Stimulated activated CD8-positive, alpha-beta memory T cell treated with anti-CD3 and anti-CD28 coated beads, Interleukin-2, amount 100 ng/mL, for 48 hours (primary cell): ENCODE results near the gene RBBP8.

Experiments
- DNase-seq, 2 donors: peaks; one replicate each; pipeline ENCODE4 v3.0.0-alpha.2; 2020; ENCODE audit warnings: low read depth in 2 of 2

The RBBP8 gene

GRCh38 chr18:22998344-22998743 is 65.2 kb downstream of the RBBP8 start:
- no peak for DNase-seq

DNA sequence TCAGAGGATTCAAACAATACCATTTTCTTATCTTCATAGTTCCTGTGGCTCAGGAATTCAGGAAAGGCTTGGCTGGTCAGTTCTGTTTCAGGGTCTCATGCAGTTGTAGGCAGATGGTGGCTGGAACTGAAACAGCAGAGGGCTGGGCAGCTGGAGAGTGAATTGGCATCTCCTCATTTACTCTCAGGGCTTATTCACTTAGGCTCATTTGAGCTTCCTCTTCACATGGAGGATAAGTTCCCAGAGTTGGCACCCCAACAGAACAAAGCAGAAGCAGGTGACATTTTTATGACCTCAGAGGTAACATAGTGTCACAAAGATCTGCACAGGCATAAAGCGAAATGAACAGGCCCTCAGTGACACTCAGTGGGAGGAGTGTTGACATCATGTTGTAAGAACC is 66.1 kb downstream of the RBBP8 start:
- no peak for DNase-seq

DNA sequence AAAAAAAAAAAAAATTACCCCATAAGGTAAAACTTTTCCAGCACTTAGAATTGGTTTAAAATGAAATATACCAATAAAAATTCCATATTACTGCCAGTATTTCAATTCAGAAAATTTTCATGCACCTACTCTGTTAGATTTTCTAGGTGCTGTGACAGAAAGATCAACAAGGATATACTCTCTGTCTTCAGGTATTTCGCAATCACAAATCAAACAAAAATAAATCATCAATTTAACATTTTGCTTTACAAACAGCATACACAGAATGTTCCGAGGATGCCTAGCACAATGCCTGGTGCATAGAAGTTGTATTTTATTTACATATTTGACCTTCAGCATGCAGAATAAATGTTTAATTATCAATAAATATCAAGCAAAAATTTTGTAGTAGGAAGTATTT is 66.5 kb downstream of the RBBP8 start:
- no peak for DNase-seq

GRCh38 chr18:23003289-23003688 is 70.2 kb downstream of the RBBP8 start:
- no peak for DNase-seq

DNA sequence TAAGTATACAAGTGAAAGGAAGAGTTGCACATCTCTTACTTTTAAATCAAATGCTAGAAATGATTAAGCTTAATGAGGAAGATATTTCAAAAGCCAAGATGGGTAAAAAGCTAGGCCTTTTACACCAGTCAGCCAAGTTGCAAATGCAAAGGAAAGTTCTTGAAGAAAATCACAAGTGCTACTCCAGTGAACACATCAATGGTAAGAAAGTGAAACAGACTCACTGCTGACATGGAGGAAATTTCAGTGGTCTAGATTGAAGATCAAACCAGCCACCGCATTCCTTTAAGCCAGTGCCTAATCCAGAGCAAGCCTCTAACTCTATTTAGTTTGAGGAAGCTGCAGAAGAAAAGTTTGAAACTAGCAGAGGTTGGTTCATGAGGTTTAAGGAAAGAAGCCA is 79.1 kb downstream of the RBBP8 start:
- DNase-seq, result no peak

- DNase-seq, result no peak
Observed at GRCh38 chr18:23020555-23021294, 87.6 kb downstream of the RBBP8 start.

- no peak for DNase-seq
Observed at GRCh38 chr18:23021623-23022022, 88.5 kb downstream of the RBBP8 start.

- no peak for DNase-seq
Observed at GRCh38 chr18:23032030-23032582, 99.0 kb downstream of the RBBP8 start.

DNA sequence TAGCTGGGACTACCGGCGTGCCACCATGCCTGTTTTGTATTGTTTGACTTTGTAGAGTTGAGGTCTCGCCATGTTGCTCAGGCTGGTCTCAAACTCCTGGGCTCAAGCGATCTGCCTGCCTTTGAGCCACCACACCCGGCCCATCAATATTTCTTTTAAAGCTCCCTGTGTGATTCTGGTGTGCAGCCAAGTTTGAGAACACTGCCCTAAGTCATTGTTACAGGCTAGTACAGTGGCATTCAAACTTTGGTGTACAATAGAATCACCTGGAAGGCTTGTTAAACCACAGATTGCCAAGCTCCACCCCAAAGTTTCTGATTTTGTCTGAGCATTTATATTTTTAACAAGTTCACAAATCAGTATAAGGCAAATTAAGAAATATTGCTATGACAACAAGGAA is 99.9 kb downstream of the RBBP8 start:
- no peak for DNase-seq

GRCh38 chr18:23036660-23037201 is 103.6 kb downstream of the RBBP8 start:
- no peak for DNase-seq

GRCh38 chr18:23037646-23038045 is 104.5 kb downstream of the RBBP8 start:
- DNase-seq, result no peak

DNA sequence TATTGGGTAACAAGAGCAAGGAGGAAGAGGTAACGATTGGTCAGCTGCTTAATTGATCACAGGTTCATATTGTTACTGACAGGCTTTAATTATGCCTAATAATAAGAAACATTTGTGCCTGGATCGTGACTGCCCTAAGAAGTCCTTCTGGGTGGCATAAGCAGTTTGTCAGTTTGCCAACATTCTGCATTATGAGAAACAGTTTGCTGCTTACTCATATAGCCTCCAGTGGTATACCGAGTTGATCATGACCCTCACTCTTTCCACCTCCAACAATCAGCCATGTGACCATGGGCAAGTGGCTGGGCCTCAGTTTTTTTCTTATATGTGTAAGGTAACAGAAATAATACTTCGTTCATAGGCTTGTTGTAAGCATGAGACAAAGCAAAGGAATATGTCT is 105.6 kb downstream of the RBBP8 start:
- no peak for DNase-seq

- DNase-seq, result no peak
Observed at GRCh38 chr18:23042133-23042532, 109.0 kb downstream of the RBBP8 start.

GRCh38 chr18:23043803-23044376 is 110.8 kb downstream of the RBBP8 start:
- DNase-seq, result no peak

GRCh38 chr18:23049698-23050373 is 116.7 kb downstream of the RBBP8 start:
- DNase-seq, result no peak

DNA sequence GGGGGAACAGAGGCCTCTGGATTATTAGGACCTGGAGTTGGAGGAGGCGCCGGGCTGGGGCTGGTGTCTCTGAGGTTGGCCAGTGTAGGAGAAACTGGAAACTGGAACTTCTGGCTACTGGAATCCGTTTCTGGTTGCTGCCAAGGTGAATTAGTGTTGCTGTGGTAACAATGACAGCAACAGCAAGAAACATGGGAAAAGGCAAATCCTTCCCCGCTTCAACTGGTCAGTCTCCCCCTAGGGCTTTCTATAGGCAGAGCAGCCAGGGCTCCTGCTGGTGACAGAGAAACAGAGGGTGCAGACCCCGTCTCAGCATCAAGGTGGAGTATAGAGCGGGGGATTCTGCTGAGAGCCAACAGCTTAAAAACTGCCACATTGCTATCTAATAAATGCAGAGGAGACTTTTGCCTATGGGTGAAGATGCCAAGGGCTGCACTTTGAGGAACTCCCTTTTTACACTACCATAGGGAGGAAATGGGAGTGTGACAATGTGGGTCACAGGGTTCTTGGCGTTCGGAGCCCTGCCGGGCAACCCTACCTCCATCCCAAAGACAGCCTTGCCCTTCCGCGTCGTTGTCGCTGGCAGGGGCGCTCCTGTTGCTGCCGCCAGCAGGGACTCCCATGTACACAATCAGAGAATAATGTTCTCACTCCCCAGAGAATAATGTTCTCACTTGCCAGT is 120.8 kb downstream of the RBBP8 start:
- DNase-seq, result no peak

DNA sequence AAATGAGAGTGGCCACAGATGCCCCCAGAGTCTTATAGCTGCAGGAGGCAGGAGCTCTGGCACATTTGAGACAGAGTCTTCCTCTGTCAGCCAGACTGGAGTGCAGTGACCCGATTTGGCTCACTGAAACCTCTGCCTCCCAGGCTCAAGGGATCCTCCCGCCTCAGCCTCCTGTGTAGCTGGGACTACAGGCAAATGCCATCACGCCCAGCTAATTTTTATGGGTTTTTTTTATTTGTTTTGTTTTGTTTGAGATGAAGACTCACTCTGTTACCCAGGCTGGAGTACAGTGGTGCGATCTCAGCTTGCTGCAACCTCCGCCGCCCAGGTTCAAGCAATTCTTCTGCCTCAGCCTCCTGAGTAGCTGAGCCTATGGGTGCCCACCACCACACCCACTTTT is 121.4 kb downstream of the RBBP8 start:
- no peak for DNase-seq

DNA sequence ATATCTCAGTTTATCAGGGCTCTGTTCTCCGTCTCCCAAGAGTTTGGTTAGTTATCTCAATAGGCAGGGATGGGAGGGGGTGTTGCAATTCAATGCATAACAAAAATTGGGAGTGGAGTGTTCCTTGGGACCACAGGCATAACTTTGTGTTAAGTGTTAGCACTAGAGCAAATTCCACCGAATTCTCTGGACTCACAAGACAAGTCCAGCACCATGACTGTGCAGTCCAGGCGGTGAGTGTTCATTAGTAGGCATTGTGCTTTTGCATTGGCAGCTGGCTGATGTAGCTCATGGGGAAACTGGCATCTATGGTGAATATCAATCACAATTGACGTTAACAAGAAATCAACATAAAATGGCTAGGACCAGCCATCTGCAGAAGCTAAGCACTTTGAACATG is 123.2 kb downstream of the RBBP8 start:
- no peak for DNase-seq

GRCh38 chr18:23057096-23057495 is 124.0 kb downstream of the RBBP8 start:
- no peak for DNase-seq

DNA sequence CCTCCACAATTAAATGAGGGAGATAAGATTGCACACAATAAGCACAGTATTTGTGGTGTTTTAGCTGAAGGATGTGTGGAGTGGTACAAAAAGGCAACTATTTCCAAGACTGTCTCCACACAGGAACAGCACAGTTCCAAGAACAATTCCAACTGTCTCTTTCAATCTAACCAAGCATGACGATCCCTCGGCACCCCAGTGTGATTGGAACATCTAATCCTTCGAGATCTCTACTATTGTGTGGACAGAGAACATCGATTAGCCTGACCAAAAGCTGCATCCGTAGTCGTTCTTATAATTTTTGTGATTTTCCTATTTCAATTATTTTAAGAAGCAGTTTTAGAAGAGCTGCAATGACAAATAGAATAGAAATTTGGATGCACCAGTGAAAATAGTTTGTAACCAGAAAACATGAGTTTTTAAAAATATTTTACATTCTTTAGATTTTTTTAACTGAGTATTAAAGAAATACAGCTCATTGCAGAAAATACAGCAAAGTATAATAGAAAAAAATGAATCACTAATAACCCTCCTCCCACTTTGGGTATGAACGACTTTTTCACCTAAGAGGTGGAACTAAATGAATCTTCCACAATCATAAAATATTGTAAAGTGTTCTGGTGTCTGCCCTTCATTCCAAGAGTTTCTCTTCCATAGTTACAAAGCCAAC is 125.8 kb downstream of the RBBP8 start:
- DNase-seq, result no peak
